Stomach (tissue), 9 donors: ENCODE measurements around the gene HNRNPA2B1. TPM values are rescaled to one million over a fixed set of nuclear protein-coding genes. Genes with fewer than 3 reads are reported as not detected.

Experiments
- DNase-seq, 2 donors: peaks; one replicate each; pipeline versions ENCODE4 v3.0.0 to v3.0.0-alpha.2; 2013 to 2019
- H3K27ac ChIP-seq, 5 donors: fragments of 200-600 bp in 4 of 5; sonication (generic) in 4 of 5; one replicate each; pipeline ENCODE4 v1.5.1; 2013 to 2019; ENCODE audit warnings: mild to moderate bottlenecking in 1 of 5, moderate library complexity in 1 of 5
- H3K27me3 ChIP-seq, 3 donors: fragments of 200-600 bp; sonication (generic); one replicate each; pipeline ENCODE4 v1.5.1; 2017 to 2019; ENCODE audit warnings: mixed run types in 1 of 3
- H3K36me3 ChIP-seq, 4 donors: fragments of 200-600 bp; sonication (generic); 1 replicate in 3 of 4; 2 replicates in 1 of 4; pipeline ENCODE4 v1.5.1; 2016 to 2019
- H3K4me1 ChIP-seq, 4 donors: fragments of 200-600 bp; sonication (generic); one replicate each; pipeline ENCODE4 v1.5.1; 2016 to 2019
- H3K4me3 ChIP-seq, 4 donors: fragments of 200-600 bp; sonication (generic) in 3 of 4; one replicate each; pipeline ENCODE4 v1.5.1; 2016 to 2019; ENCODE audit warnings: mild to moderate bottlenecking in 1 of 4
- H3K9me3 ChIP-seq, 4 donors: fragments of 200-600 bp; sonication (generic); one replicate each; pipeline ENCODE4 v1.5.1; 2016 to 2019
- CTCF ChIP-seq, 7 experiments: fragments of 450-650 bp in 4 of 7; fragments of 200-600 bp in 3 of 7; sonication (generic) in 3 of 7; IDR thresholded peaks; one replicate each; pipeline ENCODE4 v1.5.1; 2016 to 2019; ENCODE audit warnings: antibody characterized with exemption in 7 of 7, control low read depth in 2 of 7, mild to moderate bottlenecking in 1 of 7
- EP300 ChIP-seq: sonication (generic); formaldehyde crosslinking; IDR thresholded peaks from one replicate; pipeline ENCODE4 v1.6.1; 2017; ENCODE audit warnings: antibody characterized with exemption
- POLR2A ChIP-seq, 4 donors: fragments of 450-650 bp; IDR thresholded peaks; one replicate each; pipeline ENCODE4 v1.6.1; 2016; ENCODE audit warnings: antibody characterized with exemption in 4 of 4, control low read depth in 2 of 4, mild to moderate bottlenecking in 1 of 4, moderate library complexity in 1 of 4
- POLR2AphosphoS5 ChIP-seq, 3 donors: sonication (generic); formaldehyde crosslinking; IDR thresholded peaks; one replicate each; pipeline ENCODE4 v1.6.1; 2016; ENCODE audit warnings: antibody characterized with exemption in 3 of 3
- WGBS, 5 donors: extraction: QIAGEN DNeasy Blood & Tissue Kit in 3 of 5; methylation state at CpG; one replicate each; pipeline versions ENCODE4 v1.1.5 to v1.1.7; 2013 to 2018; 5-methylcytosine and 5-hydroxymethylcytosine counted together
- intact Hi-C: fragments of 100-400 bp; cut with DNase I; formaldehyde crosslinking; loops from one replicate; pipeline ENCODE4 v1.15.1; 2023; ENCODE audit warnings: low total_unique reads
- polyA plus RNA-seq, 3 donors: library from polyadenylated mRNA; stranded (reverse); fragments of 200-250 nt; gene quantifications; one replicate each; pipeline ENCODE4 v1.2.3, GENCODE V29; 2013
- total RNA-seq, 5 donors: library from RNA; depleted of rRNA; stranded (reverse); fragments of >200 nt; gene quantifications; one replicate each; pipeline versions ENCODE4 v1.1.0 to v1.2.3, GENCODE V29; 2014 to 2016
- donor health status: healthy with polysubstance abuse.
- donor health status: Bipolar disorder and iron deficiency.
- donor health status: healthy.

HNRNPA2B1 gene
- total and polyA plus RNA-seq, 8 donors, result 142 to 464 (median 304) TPM

GRCh38 chr7:26162431-26162830 lies 38.1 kb downstream of the HNRNPA2B1 start:
- H3K4me3 ChIP-seq, result no peak overlapping the region
- peaks cover 7 to 14% (median 12%) of the 10 kb centered on the region in 4 donors for H3K4me1 ChIP-seq
- DNase-seq, result no peak
- no peaks in the 10 kb centered on the region for H3K9me3 ChIP-seq
- H3K27ac ChIP-seq, result no peak overlapping the region
- no peak for TF ChIP-seq POLR2A (IDR thresholded peaks at IDR 0.05)
- TF ChIP-seq EP300, result no peak
- no peak for TF ChIP-seq CTCF (IDR thresholded peaks at IDR 0.05)
- TF ChIP-seq POLR2AphosphoS5 (IDR thresholded peaks at IDR 0.05), result no peak
- WGBS, 5 donors, result 84 to 87% (median 84%) methylated on average over 2 of the region's 2 CpGs
- no peaks in the 10 kb centered on the region for H3K27me3 ChIP-seq
- H3K36me3 ChIP-seq, result no peaks in the 10 kb centered on the region
- intact Hi-C loops, result no loop called here

DNA sequence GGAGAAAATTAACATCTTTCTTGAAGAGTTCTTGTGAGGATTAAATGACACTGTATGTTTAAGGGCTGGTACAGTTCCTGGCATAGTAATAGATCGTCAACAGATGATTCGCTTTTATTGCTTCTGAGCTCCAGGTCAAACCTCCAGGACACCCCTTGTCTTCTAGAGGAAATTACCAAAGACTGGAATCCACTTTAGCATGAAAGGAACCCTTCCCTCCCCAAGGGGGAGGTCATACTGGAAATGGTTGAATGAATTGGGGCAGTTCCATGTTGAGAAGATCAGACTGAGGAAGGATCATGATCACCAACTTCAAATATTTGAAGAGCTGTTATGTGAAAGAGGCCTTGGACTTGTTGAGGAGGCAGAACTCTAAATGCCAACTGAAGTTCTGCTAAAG lies 39.6 kb downstream of the HNRNPA2B1 start:
- no peaks in the 10 kb centered on the region for H3K9me3 ChIP-seq
- H3K4me3 ChIP-seq, result no peak overlapping the region
- H3K36me3 ChIP-seq, result no peaks in the 10 kb centered on the region
- TF ChIP-seq CTCF (IDR thresholded peaks at IDR 0.05) (no peak), EP300 (no peak), POLR2A (IDR thresholded peaks at IDR 0.05) (no peak), POLR2AphosphoS5 (IDR thresholded peaks at IDR 0.05) (no peak)
- peaks cover 2 to 13% (median 11%) of the 10 kb centered on the region in 4 donors for H3K4me1 ChIP-seq
- H3K27me3 ChIP-seq, result no peaks in the 10 kb centered on the region
- WGBS, 5 donors, result 90 to 100% (median 97%) methylated on average over 2 of the region's 2 CpGs
- no peak overlapping the region for H3K27ac ChIP-seq
- DNase-seq, result no peak
- intact Hi-C loops, result no loop called here

- H3K9me3 ChIP-seq, result no peaks in the 10 kb centered on the region
- H3K4me3 ChIP-seq, result no peak overlapping the region
- no peak overlapping the region for H3K27ac ChIP-seq
- intact Hi-C loops, result no loop called here
- H3K4me1 ChIP-seq, result peaks cover 13 to 28% (median 22%) of the 10 kb centered on the region in 4 donors
- 63 to 74% (median 71%) methylated on average over 2 of the region's 2 CpGs for WGBS, 5 donors
- H3K36me3 ChIP-seq, result no peaks in the 10 kb centered on the region
- no peak for DNase-seq
- peaks cover 0 to 6% (median 0%) of the 10 kb centered on the region in 3 donors for H3K27me3 ChIP-seq
- no peak for TF ChIP-seq POLR2A (IDR thresholded peaks at IDR 0.05)
- no peak for TF ChIP-seq POLR2AphosphoS5 (IDR thresholded peaks at IDR 0.05)
- no peak for TF ChIP-seq CTCF (IDR thresholded peaks at IDR 0.05)
- no peak for TF ChIP-seq EP300
These were observed 41.3 kb downstream of the HNRNPA2B1 start for GRCh38 chr7:26159243-26159642.

GRCh38 chr7:26157520-26158105 lies 42.9 kb downstream of the HNRNPA2B1 start:
- WGBS, 5 donors, result 77 to 87% (median 85%) methylated on average over 4 of the region's 4 CpGs
- Histone ChIP-seq H3K36me3 (no peaks in the 10 kb centered on the region), H3K4me1 (peaks cover 18 to 44% (median 36%) of the 10 kb centered on the region in 4 donors), H3K27me3 (peaks cover 0 to 22% (median 4%) of the 10 kb centered on the region in 3 donors), H3K9me3 (no peaks in the 10 kb centered on the region), H3K4me3 (no peak overlapping the region), H3K27ac (no peak overlapping the region)
- DNase-seq, result no peak
- intact Hi-C loops, result no loop called here
- TF ChIP-seq CTCF (IDR thresholded peaks at IDR 0.05), result no peak
- TF ChIP-seq EP300, result no peak
